A549 (cell line): ENCODE results near the gene PIK3CB. TPM values are rescaled to one million over a fixed set of nuclear protein-coding genes. Genes with fewer than 3 reads are reported as not detected.

Source experiments
- ATAC-seq, 2 experiments: fragments of 200-7000 bp in 1 of 2; fragments of >200 bp in 1 of 2; cut with Nextera tagmentation in 1 of 2; cut with Tn5 transposase in 1 of 2; 3 replicates each; pipeline versions ENCODE4 v1.8.0 to v1.9.1; 2018 to 2020; ENCODE audit warnings: mild to moderate bottlenecking in 1 of 2, moderate library complexity in 1 of 2
- CTCF ChIA-PET: fragments of 300-600 bp; sonication (Branson Sonifier 250); formaldehyde crosslinking; extraction: SDS; loops from one replicate; lab custom pipeline; 2021; ENCODE audit warnings: antibody characterized with exemption, inconsistent platforms; lab: Yijun Ruan, JAX
- POLR2A ChIA-PET: fragments of 350-600 bp; formaldehyde crosslinking; extraction: SDS; loops from one replicate; lab custom pipeline; 2021; ENCODE audit warnings: antibody characterized with exemption, inconsistent platforms; lab: Yijun Ruan, JAX
- DNase-seq, 2 experiments: peaks; one replicate each; pipeline versions ENCODE4 v3.0.0 to v3.0.0-alpha.2; 2011 to 2016; ENCODE audit warnings: low read depth in 1 of 2, low spot score in 1 of 2
- FAIRE-seq: peaks from 2 replicates; lab custom pipeline; 2011; peaks lifted over from hg19 to GRCh38; lab: Jason Lieb, UNC
- H3K27ac ChIP-seq, 2 experiments: fragments of >200 bp; sonication (Bioruptor Twin); formaldehyde crosslinking; 3 replicates each; pipeline ENCODE4 v1.5.1; 2016 to 2017
- H3K4me1 ChIP-seq: fragments of >200 bp; sonication (Bioruptor Twin); formaldehyde crosslinking; 3 replicates; pipeline ENCODE4 v1.6.1; 2016
- H3K4me2 ChIP-seq: fragments of >200 bp; sonication (Bioruptor Twin); formaldehyde crosslinking; 3 replicates; pipeline ENCODE4 v1.6.1; 2016
- H3K4me3 ChIP-seq: fragments of >200 bp; sonication (Bioruptor Twin); formaldehyde crosslinking; 3 replicates; pipeline ENCODE4 v1.5.1; 2016
- H3K9me3 ChIP-seq: fragments of >200 bp; sonication (Bioruptor Twin); formaldehyde crosslinking; 3 replicates; pipeline ENCODE4 v1.6.1; 2016
- CBX8 ChIP-seq: fragments of 200-600 bp; sonication (generic); IDR thresholded peaks from 2 replicates; pipeline ENCODE4 v1.6.1; 2016
- CEBPB ChIP-seq, 2 experiments: fragments of >200 bp in 1 of 2; sonication (Bioruptor Twin) in 1 of 2; formaldehyde crosslinking in 1 of 2; IDR thresholded peaks; 2 replicates each; pipeline ENCODE4 v1.6.1; 2012 to 2016
- EHF ChIP-seq: fragments of 250-450 bp; sonication (Bioruptor Pico); IDR thresholded peaks from 2 replicates; pipeline ENCODE4 v1.5.0; 2020; ENCODE audit warnings: mild to moderate bottlenecking
- EHMT2 ChIP-seq: fragments of 200-600 bp; sonication (generic); IDR thresholded peaks from 2 replicates; pipeline ENCODE4 v1.6.1; 2016; ENCODE audit warnings: antibody characterized with exemption, low read depth, mild to moderate bottlenecking, moderate library complexity
- ESRRA ChIP-seq: fragments of 150-350 bp; IDR thresholded peaks from 2 replicates; pipeline ENCODE4 v1.6.1; 2014; ENCODE audit warnings: mild to moderate bottlenecking, low read length, borderline replicate concordance
- HEYL ChIP-seq: fragments of 250-450 bp; sonication (Bioruptor Pico); IDR thresholded peaks from 2 replicates; pipeline ENCODE4 v1.8.0; 2021; ENCODE audit warnings: mild to moderate bottlenecking, moderate library complexity
- HOXB13 ChIP-seq: fragments of 250-450 bp; sonication (Bioruptor Pico); IDR thresholded peaks from 2 replicates; pipeline ENCODE4 v1.5.0; 2020; ENCODE audit warnings: low read depth, mild to moderate bottlenecking, moderate library complexity
- JUNB ChIP-seq: fragments of >200 bp; sonication (Bioruptor Twin); formaldehyde crosslinking; IDR thresholded peaks from 2 replicates; pipeline ENCODE4 v1.6.1; 2016
- KDM5A ChIP-seq: fragments of 200-600 bp; sonication (generic); IDR thresholded peaks from 2 replicates; pipeline ENCODE4 v1.6.1; 2016; ENCODE audit warnings: antibody characterized with exemption, mild to moderate bottlenecking
- NPAS2 ChIP-seq: fragments of 250-450 bp; sonication (Bioruptor Pico); IDR thresholded peaks from 2 replicates; pipeline ENCODE4 v1.8.0; 2022; ENCODE audit warnings: mild to moderate bottlenecking, moderate library complexity, borderline replicate concordance
- PHF8 ChIP-seq: fragments of 200-600 bp; sonication (generic); IDR thresholded peaks from 2 replicates; pipeline ENCODE4 v1.6.1; 2016; ENCODE audit warnings: low read depth, mild to moderate bottlenecking, antibody characterized with exemption, moderate library complexity, borderline replicate concordance
- POLR2A ChIP-seq: IDR thresholded peaks from 2 replicates; pipeline ENCODE4 v1.6.1; 2012; ENCODE audit warnings: mild to moderate bottlenecking, low read length
- RCOR1 ChIP-seq: fragments of 150-350 bp; IDR thresholded peaks from 2 replicates; pipeline ENCODE4 v1.6.1; 2014; ENCODE audit warnings: antibody characterized with exemption, low read length, low read depth
- RFX5 ChIP-seq: fragments of 450-650 bp; IDR thresholded peaks from 2 replicates; pipeline ENCODE4 v1.7.1; 2014; ENCODE audit warnings: antibody characterized with exemption, mild to moderate bottlenecking, moderate library complexity
- SMC3 ChIP-seq: fragments of >200 bp; sonication (Bioruptor Twin); formaldehyde crosslinking; IDR thresholded peaks from 3 replicates; pipeline ENCODE4 v1.6.1; 2018; ENCODE audit warnings: inconsistent platforms
- ZNF302 ChIP-seq: fragments of 250-450 bp; sonication (Bioruptor Pico); IDR thresholded peaks from 2 replicates; pipeline ENCODE4 v1.9.0; 2021; ENCODE audit warnings: inconsistent platforms, mild to moderate bottlenecking, moderate library complexity
- WGBS: methylation state at CpG from one replicate; pipeline ENCODE4 v1.1.6; 2017; ENCODE audit errors: missing lambda C conversion rate; 5-methylcytosine and 5-hydroxymethylcytosine counted together
- polyA plus RNA-seq, 4 experiments: library from polyadenylated mRNA; depleted of rRNA in 3 of 4; stranded (reverse); fragments of >200 nt; fragmentation: RNase III in 1 of 4; extraction: RNeasy Plus Mini Kit Qiagen cat#74134 plus additional on column Dnase treatment in 1 of 4; gene quantifications; 2 replicates in 3 of 4; 3 replicates in 1 of 4; pipeline ENCODE4 v1.2.3, GENCODE V29; 2011 to 2017
- TF ChIP-seq, protein P1 (sequence below): fragments of 200-600 bp; sonication (generic); IDR thresholded peaks from 2 replicates; pipeline ENCODE4 v1.6.1; 2016; ENCODE audit warnings: antibody characterized with exemption, mild to moderate bottlenecking, moderate library complexity
- TF ChIP-seq, protein P2 (sequence below): fragments of 150-350 bp; IDR thresholded peaks from 2 replicates; pipeline ENCODE4 v1.6.1; 2014; ENCODE audit warnings: low read depth, mild to moderate bottlenecking, low read length
- TF ChIP-seq, protein P3 (sequence below): fragments of 250-450 bp; sonication (Bioruptor Pico); IDR thresholded peaks from 2 replicates; pipeline ENCODE4 v1.5.0; 2021; ENCODE audit warnings: mild to moderate bottlenecking, moderate library complexity, borderline replicate concordance
- TF ChIP-seq, protein P4 (sequence below): IDR thresholded peaks from 2 replicates; pipeline ENCODE4 v1.6.1; 2012
- TF ChIP-seq, protein P5 (sequence below): fragments of >200 bp; sonication (Bioruptor Twin); formaldehyde crosslinking; IDR thresholded peaks from 2 replicates; pipeline ENCODE4 v1.6.1; 2016
- TF ChIP-seq, protein P6 (sequence below): fragments of 250-450 bp; sonication (Bioruptor Pico); IDR thresholded peaks from 2 replicates; pipeline ENCODE4 v1.5.0; 2020; ENCODE audit warnings: low read depth, mild to moderate bottlenecking, moderate library complexity

Gene PIK3CB
- polyA plus RNA-seq, 2 of the 4 experiments (the other 2 are of a cell fraction), result 20.7 to 23.3 TPM

DNA sequence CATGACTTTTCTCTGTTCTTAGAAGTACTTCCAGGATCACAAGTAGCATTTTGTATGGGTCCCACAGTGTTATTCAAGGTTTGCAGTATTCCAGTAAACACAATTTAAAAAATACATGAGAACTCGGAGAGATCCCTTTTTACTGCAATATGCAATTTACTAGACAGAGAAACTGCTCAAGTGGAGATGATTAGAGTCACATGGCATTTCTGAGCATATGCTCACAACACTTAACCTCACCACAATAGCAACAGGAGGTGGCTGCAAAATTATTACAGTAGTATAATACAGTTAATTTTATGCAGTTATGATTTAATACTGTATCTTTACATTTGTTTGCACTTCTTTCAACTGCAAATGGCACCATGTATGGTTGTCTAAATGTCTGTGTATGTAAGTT lies 87.5 kb downstream of the PIK3CB start:
- ChIA-PET CTCF (interaction anchor here (1.7 kb wide), 1 partner anchor 12 kb away, joined by 3 read pairs; no protein-coding TSS in a partner anchor), POLR2A (no interaction called here)
- Histone ChIP-seq H3K9me3 (no peaks in the 10 kb centered on the region), H3K4me1 (peaks cover 6% of the 10 kb centered on the region; the same call in 1 of the 3 replicates), H3K4me3 (no peak overlapping the region), H3K27ac (no peak overlapping the region), H3K4me2 (no peak overlapping the region)
- 88% methylated on average over 1 of the region's 1 CpG for WGBS
- no peak for DNase-seq
- TF ChIP-seq ZNF302 (CRISPR knock-in tag) (no peak), RCOR1 (no peak), CEBPB (IDR thresholded peaks at IDR 0.05) (no peak), EHF (no peak), POLR2A (no peak), JUNB (no peak), HEYL (no peak), HOXB13 (CRISPR knock-in tag) (no peak), ESRRA (no peak), CBX8 (no peak), SMC3 (no peak), PHF8 (no peak)
- TF ChIP-seq, protein P1, sequence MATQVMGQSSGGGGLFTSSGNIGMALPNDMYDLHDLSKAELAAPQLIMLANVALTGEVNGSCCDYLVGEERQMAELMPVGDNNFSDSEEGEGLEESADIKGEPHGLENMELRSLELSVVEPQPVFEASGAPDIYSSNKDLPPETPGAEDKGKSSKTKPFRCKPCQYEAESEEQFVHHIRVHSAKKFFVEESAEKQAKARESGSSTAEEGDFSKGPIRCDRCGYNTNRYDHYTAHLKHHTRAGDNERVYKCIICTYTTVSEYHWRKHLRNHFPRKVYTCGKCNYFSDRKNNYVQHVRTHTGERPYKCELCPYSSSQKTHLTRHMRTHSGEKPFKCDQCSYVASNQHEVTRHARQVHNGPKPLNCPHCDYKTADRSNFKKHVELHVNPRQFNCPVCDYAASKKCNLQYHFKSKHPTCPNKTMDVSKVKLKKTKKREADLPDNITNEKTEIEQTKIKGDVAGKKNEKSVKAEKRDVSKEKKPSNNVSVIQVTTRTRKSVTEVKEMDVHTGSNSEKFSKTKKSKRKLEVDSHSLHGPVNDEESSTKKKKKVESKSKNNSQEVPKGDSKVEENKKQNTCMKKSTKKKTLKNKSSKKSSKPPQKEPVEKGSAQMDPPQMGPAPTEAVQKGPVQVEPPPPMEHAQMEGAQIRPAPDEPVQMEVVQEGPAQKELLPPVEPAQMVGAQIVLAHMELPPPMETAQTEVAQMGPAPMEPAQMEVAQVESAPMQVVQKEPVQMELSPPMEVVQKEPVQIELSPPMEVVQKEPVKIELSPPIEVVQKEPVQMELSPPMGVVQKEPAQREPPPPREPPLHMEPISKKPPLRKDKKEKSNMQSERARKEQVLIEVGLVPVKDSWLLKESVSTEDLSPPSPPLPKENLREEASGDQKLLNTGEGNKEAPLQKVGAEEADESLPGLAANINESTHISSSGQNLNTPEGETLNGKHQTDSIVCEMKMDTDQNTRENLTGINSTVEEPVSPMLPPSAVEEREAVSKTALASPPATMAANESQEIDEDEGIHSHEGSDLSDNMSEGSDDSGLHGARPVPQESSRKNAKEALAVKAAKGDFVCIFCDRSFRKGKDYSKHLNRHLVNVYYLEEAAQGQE, result no peak
- TF ChIP-seq, protein P2, sequence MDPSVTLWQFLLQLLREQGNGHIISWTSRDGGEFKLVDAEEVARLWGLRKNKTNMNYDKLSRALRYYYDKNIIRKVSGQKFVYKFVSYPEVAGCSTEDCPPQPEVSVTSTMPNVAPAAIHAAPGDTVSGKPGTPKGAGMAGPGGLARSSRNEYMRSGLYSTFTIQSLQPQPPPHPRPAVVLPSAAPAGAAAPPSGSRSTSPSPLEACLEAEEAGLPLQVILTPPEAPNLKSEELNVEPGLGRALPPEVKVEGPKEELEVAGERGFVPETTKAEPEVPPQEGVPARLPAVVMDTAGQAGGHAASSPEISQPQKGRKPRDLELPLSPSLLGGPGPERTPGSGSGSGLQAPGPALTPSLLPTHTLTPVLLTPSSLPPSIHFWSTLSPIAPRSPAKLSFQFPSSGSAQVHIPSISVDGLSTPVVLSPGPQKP, result no peak
- TF ChIP-seq, protein P3, sequence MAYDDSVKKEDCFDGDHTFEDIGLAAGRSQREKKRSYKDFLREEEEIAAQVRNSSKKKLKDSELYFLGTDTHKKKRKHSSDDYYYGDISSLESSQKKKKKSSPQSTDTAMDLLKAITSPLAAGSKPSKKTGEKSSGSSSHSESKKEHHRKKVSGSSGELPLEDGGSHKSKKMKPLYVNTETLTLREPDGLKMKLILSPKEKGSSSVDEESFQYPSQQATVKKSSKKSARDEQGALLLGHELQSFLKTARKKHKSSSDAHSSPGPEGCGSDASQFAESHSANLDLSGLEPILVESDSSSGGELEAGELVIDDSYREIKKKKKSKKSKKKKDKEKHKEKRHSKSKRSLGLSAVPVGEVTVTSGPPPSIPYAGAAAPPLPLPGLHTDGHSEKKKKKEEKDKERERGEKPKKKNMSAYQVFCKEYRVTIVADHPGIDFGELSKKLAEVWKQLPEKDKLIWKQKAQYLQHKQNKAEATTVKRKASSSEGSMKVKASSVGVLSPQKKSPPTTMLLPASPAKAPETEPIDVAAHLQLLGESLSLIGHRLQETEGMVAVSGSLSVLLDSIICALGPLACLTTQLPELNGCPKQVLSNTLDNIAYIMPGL, result no peak
- TF ChIP-seq, protein P4, sequence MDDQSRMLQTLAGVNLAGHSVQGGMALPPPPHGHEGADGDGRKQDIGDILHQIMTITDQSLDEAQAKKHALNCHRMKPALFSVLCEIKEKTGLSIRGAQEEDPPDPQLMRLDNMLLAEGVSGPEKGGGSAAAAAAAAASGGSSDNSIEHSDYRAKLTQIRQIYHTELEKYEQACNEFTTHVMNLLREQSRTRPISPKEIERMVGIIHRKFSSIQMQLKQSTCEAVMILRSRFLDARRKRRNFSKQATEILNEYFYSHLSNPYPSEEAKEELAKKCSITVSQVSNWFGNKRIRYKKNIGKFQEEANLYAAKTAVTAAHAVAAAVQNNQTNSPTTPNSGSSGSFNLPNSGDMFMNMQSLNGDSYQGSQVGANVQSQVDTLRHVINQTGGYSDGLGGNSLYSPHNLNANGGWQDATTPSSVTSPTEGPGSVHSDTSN, result no peak
- TF ChIP-seq, protein P5, sequence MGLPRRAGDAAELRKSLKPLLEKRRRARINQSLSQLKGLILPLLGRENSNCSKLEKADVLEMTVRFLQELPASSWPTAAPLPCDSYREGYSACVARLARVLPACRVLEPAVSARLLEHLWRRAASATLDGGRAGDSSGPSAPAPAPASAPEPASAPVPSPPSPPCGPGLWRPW, result no peak
- TF ChIP-seq, all 56 proteins: peak for 0
- FAIRE-seq, result no peak
- no peak for ATAC-seq

DNA sequence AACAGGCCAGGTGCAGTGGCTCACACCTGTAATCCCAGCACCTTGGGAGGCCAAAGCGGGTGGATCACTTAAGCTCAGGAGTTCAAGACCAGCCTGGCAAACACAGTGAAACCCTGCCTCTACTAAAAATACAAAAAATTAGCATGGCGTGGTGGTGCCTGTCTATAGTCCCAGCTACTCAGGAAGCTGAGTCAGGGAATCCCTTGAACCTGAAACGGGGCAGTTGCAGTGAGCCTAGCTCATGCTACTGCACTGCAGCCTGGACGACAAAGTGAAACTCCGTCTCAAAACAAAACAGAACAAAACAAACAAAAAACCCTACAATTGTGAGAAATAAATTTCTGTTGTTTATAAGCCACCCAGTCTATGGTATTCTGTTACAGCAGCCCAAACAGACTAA lies 94.7 kb downstream of the PIK3CB start:
- Histone ChIP-seq H3K9me3 (no peaks in the 10 kb centered on the region), H3K4me3 (no peak overlapping the region), H3K4me2 (no peak overlapping the region), H3K4me1 (peaks cover 6% of the 10 kb centered on the region; the same call in 1 of the 3 replicates), H3K27ac (no peak overlapping the region)
- ChIA-PET POLR2A (no interaction called here), CTCF (interaction anchor here (0.6 kb wide), 1 partner anchor 181 kb away, joined by 3 read pairs; no protein-coding TSS in a partner anchor)
- ATAC-seq (no peak), FAIRE-seq (no peak), DNase-seq (no peak)
- WGBS, result 97% methylated on average over 5 of the region's 5 CpGs
- no peak for TF ChIP-seq RFX5
- TF ChIP-seq NPAS2, result no peak
- no peak for TF ChIP-seq JUNB
- TF ChIP-seq, protein P6, sequence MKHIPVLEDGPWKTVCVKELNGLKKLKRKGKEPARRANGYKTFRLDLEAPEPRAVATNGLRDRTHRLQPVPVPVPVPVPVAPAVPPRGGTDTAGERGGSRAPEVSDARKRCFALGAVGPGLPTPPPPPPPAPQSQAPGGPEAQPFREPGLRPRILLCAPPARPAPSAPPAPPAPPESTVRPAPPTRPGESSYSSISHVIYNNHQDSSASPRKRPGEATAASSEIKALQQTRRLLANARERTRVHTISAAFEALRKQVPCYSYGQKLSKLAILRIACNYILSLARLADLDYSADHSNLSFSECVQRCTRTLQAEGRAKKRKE (CRISPR knock-in tag), result no peak
- no peak for TF ChIP-seq EHMT2
- TF ChIP-seq KDM5A, result no peak
